ENCODE data around the gene STXBP5.

Gene STXBP5

DNA sequence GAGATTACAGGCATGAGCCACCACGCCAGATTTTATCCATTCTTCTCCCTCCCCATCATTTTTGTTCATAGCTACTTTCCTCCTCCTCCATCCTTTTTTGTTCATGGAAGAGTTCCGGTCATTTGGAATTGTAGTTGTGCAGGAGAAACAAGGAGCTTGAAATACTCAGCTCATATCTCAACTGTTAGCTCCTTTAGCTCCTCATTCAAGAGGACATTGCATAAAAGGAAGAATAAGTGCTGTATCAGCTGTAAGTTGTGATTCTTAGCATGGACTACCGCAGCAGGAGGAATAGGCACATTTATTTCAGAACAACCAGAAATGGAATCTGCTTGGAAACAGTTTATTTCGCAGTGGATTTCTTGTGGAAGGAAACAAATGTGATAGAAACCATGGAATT, 7.6 kb downstream of the STXBP5 start:
- no peak for DNase-seq

DNA sequence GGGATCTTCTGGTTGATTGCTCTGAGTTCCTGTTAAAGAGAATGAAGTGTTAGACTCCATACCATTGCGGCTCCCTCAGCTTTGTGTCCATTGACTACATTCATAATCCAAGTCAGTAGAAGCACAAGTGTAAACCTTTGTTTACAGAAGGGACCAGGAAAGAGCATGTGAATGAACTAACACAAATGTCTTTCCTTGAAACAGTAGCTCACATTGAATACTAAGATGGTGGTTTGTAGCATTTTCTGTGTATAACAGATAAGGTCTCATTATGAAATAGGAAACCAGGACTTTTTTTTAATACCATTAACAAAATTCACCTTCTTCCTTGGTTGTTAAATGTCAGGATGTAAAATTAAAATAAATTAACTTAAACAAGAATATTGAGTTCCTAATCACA, 8.4 kb downstream of the STXBP5 start:
- DNase-seq, result no peak

DNA sequence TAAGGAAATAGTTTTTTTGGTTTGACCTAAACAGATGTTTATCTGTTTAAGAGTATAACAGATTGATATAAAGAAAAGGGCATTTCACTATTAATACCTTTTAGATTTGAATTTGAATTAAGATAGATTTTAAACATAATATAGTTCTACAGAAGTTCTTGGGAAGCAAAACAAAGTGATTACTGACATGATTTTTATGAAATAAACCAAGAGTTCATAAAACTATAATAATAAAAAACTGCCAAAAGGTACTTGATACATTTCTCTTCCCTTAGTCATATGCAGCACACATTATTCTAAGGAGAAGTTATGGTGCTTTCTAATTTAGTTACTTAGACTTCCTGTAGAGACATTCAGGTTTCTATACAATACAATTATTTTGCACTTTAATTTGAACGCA, 9.6 kb downstream of the STXBP5 start:
- DNase-seq, result no peak

DNA sequence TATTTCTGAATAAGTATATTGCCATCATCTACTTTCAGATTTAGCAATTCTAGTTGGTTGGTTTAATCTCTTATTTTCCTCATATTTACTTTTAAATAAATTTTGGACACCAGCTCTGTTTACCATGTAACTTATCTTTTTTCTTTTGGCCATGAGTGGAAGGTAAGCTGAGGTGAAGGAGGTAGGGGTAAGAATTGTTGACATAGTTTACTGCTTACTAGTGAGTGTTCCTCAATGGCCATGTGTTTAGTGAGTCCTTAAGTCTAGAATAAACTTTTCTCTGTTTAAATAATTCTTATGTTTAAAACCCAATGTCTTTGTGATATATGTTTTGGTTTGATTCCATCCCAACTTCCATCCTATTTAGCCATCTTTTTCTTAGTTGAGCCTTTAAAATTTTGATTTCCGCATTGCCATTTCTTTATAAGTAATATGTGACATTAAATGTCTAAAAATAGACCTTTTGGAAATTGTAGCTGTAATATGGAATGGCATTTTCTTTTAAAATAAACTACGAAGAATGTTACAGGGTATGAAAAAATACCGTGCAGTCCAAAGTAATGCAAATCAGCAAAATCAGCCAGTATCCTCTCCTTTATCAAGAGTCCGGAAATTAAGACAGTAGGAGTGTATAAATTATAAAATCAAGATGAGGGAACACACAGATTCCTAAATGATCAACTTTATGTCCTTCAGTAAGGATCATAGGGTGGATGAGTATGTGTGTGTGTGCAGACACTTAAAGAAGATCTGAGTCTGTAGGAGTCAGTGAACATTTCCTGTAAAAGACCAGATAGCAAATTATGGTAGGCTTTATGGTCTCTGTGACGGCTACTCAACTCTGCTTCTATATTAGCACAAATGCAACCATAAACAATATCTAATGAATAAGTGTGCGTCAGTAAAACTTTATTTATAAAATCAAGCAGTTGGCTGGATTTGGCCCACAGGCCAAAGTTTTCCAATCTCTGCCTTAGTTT, 10.3 kb downstream of the STXBP5 start:
- no peak for DNase-seq

DNA sequence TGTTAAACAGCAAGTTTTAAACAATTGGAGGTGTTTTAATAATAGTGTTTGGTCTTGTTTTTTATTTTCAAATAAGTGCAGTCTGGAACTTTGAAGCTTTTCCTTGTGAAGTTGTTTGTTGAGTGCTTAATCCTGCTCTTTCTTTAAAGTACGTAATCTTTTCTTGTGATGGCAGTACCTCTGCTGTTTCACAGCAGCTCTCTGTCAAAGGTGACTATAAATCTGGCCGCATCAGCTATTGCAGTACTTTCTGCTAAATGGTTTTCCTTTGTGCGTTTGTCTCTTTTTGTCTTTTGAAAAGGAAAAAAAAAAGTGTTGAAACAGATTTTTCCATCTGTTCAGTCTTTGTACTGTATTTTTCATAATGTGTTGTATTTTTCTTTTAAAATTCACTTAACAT, 12.7 kb downstream of the STXBP5 start:
- no peak for DNase-seq

DNA sequence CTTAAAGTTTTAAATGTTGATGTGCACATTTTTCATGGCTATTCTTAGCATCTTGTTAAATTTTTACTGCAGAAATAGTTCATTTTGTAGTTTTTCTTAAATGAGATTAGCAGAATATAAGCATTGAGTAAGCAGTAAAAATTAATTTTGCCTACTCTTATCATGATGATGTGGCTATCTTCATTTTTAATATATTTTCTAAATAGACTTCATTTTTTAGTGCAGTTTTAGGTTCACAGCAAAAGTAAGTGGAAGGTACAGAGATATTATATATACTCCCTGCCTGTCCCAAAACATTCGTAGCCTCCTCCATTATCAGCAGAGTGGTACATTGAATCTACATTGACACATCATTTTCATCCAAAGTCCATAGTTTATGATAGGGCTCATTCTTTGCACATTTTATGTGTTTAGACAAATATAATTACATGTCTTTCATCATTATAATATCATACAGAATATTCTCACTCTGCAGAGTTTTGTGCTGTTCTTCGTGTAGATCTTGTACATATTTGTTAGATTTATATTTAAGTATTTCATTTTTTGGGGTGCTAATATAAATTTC, 13.7 kb downstream of the STXBP5 start:
- no peak for DNase-seq

DNA sequence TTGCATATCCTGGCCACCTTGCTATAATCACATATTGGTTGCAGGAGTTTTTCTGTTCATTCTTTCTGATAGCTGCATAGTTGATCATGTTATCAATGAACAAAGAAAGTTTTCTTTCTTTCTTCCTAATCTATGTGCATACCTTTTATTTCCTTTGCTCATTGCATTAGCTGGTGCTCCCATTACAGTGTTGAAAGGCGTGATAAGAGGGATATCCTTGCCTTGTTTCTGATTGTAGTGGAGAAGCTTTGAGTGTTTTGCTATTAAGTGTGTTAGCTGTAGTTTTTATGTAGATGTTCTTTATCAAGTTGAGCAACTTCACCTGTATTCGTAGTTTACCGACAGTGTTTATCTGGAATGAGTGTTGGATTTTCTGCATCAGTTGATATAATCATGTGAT, 14.6 kb downstream of the STXBP5 start:
- no peak for DNase-seq

DNA sequence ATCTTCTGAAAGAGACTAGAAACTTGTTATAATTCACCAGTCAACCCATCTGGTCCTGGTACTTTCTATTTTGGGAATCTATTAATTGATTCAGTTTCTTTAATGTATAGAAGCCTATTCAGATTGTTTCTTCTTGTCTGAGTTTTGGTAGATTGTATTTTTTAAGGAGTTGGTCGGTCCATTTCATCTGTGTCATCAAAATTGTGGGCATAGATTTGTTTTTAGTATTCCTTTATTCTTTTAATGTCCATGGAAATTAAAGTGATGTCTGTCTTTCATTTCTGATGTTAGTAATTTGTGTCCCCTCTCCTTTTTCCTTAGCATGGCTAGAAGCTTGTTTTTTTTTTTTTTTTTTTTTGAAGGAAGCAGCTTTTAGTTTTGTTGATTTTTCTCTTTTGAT, 15.2 kb downstream of the STXBP5 start:
- no peak for DNase-seq

DNA sequence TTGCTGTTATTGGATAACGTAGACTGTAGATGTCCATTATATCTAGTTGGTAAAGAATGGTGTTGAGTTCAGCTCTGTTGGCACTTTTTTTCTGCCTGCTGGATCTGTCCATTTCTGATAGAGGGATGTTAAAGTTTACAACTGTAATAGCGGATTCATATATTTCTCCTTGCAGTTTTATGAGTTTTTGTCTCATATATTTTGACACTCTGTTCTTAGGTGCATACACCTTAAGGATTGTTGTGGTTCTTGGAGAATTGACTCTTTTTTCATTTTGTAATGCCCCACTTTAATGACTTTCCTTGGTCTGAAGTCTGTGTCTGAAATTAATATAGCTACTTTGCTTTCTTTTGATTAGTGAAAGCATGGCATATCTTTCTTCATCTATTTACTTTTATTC, 16.1 kb downstream of the STXBP5 start:
- no peak for DNase-seq

DNA sequence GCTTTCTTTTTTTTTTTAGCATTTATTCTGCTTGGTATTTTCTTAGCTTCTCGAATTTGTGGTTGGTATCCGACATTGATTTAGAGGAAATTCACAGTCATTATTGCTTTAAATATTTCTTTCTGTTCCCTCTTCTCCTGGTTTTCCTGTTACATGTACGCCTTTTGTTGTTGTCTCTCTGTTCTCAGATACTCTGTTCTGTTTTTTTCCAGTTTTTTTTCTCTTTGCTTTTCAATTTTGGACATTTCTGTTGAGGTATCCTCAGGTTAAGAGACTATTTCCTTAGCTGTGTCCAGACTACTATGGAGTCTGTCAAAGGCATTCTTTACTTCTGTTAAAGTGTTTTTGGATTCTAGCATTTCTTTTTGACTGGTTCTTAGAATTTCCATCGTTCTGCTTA, 17.5 kb downstream of the STXBP5 start:
- no peak for DNase-seq

DNA sequence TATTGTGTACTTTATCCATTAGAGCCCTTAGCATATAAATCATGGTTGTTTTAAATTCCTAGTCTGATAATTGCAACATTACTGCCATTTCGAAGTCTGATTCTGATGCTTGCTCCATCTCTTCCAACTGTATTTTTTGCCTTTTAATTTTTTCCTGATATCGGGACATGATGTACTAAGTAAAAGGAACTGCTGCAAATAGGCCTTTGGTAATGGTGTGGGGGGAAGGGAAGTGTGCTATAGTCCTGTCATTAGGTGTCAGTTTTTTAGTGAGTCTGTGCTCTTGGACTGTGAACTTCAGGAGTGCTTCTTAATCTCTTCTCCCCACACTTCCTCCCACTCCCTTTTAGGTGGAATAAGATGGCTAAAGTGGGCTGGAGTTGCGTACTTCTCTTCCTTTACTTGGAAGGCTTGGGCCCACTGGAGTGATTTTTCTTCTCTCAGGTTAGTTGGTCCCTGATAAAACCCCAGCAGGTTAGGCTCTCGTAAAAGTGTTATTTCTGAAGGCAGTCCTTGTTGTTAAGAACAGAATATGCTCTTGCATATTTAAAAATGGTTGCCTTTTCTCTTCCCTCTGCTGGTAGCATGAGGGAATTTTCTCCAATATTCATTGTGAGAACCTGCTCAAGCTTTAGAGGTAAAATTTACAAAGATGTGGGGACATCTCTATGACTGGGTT, 18.1 kb downstream of the STXBP5 start:
- no peak for DNase-seq

DNA sequence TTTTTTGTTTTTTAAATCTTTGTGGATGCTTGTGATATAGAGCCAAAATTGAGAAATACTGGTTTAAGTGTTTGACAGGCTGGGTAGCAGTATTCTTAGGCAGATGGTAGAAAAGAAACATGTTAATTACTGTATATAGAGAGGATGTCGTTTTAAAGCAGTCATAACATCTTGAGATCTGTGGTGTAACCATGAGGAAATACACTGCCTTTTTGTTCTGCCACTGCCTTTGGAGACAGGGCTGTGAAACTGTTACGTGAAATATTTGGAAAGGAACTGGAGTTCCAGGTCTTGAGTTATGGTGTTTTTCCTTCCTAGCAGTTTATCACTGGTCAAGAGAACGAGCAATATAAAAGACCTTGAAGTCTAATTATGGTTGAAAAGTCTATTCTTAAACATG, 19.5 kb downstream of the STXBP5 start:
- no peak for DNase-seq

DNA sequence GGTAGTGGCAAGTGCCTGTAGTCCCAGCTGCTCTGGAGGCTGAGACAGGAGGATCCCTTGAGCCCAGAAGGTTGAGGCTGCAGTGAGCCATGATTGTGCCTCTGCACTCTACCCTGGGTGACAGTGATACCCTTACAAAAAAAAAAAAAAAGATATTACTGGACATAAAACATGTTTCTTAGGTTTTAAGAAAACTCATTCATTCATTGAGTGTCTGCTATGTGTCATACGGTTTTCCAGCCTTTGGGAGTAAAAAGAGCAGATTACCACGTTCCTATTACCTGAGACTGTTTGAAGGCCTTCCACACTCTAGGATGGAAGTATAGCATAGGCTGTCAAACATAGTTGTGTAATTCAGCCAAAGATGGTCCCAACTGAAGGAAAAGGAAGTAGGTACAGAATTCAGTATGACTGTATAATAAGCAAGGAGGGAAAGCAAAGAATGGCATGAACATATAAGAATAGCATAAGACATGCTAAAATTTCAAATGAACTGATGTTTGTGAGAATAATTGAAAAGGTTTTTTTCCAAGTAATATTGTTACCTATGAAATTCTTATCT, 22.0 kb downstream of the STXBP5 start:
- DNase-seq, result no peak

DNA sequence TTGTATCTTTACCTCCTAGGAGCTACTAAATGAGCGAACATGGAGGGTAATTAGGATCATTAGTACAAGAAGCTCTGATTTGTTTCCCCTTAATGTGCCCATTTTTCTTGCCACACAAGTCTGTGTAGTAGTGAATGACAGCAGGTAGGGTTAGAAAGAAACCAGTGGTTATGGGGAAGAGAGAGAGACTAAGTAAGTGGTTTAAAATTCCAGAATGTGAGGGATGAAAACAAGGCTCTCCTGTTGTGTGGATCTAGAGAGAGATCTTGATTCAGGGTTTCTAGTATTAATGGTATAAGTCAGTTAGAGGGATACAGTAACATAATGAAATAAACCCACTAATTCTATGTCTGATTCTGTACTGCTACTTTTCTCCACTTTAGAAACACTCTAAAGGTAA, 22.7 kb downstream of the STXBP5 start:
- DNase-seq, result no peak

DNA sequence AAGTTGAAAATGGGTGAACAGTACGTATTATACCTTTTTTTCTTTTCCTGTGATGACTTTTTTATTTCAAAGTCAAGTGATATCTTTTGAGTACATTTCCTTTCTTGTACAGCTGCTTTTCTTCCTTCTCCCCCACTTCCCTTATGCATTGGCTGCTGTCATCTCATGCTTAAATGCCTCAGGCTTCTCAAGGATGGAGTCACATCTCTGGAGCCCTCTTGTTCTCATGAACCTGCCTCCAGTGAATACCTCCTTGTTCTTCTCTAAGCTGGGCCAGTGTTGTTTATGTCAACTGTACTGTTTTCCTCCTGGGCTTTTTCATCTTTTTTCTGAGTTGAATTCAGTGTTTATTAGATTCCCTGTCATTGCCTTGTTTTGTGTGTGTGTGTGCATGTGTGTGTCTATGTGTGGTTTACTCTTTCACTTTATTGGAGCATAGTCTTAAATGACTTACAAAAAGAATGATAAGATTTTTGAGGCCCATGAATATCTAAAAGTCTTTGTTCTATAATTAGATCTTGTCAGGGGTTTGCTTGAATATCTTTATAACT, 23.6 kb downstream of the STXBP5 start:
- DNase-seq, result no peak

DNA sequence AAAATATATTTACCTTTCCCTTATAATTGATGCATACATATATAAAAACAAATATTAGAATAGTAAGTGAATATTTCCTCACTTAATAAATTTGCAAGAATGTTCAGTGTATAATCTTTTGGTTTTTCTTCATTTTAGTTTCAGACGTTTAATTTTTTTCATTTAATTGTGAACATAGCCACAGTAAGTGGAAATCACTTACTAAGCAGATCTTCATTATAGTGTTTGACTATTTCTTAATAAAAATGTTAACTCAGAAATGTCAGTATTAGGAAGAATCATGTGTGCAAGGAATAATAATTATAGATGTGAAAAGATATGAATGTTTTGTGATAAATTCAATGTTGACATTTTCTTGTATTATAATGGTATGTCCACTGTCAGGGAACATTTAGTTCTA, 27.4 kb downstream of the STXBP5 start:
- DNase-seq, result no peak

DNA sequence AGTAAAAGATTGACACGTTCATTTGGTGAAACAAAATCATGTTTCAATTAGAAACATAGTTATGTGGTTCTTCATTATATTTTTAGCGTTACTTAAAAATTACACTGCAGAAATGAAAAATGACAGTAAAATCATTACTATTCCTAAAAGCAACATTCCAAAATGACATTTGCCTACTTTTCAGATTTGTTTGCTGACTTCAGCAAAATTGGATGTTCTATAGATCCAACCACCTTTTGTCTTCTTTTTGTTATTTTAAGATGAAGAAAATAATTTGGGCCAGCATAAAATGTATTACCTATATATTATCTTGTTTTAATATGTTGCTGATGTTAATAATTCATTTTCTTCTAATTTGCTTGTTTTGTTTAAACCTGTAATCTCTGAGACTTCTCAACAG, 30.5 kb downstream of the STXBP5 start:
- no peak for DNase-seq

DNA sequence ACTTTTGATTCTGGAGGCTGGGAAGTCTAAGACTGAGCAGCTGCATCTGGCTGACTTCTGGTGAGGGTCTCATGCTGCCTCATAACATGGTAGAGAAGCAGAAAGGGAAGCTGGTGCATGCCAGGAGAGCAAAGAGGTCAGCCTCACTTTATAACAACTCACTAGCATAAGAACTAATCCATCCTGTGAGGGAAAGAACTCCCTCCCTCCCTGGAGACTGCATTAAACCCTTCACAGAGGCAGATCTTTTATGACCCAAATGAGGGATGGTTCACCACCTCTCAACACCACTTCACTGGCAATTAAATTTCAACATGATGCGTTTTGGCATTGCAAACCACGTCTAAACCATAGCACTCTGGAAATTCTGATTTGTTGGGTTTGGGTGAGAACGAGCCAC, 33.9 kb downstream of the STXBP5 start:
- DNase-seq, result no peak

DNA sequence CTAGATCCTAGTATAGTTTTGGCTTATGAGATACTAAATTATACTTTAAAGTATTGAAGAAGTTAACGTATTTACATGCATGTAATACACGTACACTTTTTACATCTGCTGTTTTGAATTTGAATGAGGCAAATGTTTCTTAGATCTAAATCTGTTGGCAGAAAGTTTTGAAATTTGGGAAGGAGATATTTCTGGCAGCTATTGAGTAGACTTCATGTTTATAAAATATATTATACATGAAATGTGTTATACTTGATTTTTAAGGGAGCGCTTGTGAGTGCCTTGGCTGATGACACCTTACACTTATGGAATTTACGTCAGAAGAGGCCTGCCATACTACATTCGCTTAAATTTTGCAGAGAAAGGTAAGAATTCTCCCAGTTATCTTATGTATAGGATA, 34.7 kb downstream of the STXBP5 start:
- no peak for DNase-seq

DNA sequence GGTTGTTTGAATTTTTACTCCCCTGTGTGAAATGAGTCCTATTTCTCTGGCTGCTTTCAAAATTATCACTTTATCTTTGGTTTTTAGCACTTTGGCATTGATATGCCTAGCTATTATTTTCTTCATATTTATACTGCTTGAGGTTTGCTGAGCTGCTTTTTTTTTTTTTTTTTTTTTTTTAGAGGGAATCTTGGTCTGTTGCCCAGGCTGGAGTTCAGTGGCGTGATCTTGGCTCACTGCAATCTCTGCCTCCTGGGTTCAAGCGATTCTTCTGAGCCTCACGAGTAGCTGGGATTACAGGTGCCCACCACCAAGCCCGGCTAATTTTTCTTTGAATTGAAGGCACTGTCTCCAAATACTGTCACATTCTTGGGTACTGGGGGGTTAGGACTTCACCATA, 40.6 kb downstream of the STXBP5 start:
- DNase-seq, result no peak

DNA sequence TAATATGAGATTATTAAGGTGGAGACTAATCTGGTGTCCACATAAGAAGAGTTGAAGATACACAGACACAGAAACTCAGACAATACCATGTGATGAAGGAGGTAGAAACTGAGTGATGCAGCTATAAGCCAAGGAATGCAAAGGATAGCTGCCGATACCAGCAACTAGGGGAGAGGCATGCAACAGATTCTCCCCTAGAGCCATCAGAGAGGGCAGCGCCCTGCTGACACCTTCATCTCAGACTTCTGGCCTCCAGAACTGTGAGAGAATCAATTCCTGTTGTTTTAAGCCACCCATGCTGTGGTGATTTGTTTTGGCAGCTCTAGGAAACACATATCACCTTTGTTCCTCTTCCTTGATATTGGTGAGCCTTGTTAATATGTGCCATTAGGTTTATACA, 41.5 kb downstream of the STXBP5 start:
- DNase-seq, result no peak

DNA sequence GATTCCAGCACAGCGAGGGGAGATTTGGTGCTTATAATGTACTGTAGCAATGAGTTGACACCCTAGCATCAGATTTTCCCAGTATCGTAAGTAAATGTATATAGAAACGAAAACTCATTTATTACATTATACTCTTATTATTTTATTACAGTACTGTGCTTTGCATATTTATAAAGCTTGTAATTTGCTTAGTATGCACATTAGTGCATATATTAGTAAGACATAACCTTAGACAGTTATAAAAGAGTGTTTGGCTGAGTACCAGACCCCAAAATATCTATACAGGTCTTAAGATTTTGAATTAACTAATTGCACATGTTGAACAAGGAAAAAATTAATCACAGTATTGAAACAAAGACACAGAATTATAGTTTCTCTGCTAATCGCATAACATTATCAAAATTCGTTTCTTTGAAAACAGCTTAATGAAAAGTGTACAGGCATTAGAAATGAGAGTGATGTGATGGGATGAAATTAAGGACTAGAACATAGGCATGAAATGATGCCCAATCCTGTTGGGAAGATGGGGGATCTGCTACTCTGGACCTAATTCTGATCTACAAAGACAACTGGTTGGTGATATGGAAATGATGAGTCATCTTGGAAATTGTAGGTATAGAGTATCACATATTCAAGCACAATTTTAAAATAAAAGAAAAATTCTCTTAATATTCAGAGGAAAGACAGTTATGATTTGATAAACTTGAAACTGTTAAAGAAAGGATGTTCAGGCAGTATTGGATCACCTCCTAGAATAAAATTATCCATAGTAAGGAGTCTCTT, 42.8 kb downstream of the STXBP5 start:
- DNase-seq, result no peak

DNA sequence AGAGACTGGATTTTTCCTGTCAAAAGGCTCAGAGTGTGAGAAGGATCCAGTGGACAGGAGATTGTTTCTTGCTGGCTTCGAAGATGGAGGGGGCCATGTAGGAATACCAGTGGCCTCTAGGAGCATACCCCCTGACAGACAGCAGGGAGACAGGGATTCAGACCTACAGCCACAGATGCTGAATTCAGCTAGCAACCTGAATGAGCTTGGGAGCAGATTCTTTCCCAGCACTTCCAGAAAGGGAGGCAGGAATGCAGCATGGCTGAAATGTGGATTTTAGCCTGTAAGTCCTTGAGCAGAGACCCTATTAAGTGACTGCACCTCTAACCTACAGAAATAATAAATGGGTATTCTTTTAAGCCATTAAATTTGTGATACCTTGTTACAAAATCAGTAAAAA, 44.6 kb downstream of the STXBP5 start:
- DNase-seq, result no peak
